Putamen (tissue), 1 donor: Measurements from ENCODE around the gene ARID3A.

Source experiments
- DNase-seq: peaks from one replicate; pipeline ENCODE4 v3.0.0-alpha.2; 2016; ENCODE audit warnings: low spot score

ARID3A gene

DNA sequence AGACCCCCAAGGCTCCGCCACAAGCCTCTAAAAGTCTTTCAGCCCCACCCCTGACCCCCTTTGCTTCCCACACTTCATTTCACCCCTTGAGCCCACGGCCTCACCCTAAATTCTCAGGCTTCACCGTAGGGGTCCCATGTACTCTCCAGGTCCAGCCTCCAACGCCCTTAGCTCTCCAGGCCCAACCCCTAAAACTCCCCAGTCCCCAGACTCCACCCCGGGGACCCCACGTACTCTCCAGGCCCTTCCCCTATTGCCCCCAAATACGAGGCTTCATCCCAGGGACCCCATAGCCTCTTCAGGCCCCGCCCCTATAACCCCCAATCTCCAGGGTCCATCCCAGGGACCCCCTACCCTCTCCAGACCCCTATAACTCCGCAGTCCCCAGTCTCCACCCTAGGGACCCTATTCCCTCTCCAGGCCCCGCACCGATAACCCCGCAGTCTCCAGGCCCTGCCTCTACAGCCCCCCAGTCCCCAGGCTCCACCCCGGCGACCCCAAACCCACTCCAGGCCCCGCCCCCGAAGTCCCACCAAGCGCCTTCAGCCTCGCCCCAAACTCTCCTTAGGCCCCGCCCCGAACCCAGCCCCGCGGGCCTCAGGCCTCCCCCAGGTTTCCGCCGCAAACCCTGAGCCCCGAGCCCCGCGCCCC lies 33.5 kb upstream of the ARID3A start:
- no peak for DNase-seq

DNA sequence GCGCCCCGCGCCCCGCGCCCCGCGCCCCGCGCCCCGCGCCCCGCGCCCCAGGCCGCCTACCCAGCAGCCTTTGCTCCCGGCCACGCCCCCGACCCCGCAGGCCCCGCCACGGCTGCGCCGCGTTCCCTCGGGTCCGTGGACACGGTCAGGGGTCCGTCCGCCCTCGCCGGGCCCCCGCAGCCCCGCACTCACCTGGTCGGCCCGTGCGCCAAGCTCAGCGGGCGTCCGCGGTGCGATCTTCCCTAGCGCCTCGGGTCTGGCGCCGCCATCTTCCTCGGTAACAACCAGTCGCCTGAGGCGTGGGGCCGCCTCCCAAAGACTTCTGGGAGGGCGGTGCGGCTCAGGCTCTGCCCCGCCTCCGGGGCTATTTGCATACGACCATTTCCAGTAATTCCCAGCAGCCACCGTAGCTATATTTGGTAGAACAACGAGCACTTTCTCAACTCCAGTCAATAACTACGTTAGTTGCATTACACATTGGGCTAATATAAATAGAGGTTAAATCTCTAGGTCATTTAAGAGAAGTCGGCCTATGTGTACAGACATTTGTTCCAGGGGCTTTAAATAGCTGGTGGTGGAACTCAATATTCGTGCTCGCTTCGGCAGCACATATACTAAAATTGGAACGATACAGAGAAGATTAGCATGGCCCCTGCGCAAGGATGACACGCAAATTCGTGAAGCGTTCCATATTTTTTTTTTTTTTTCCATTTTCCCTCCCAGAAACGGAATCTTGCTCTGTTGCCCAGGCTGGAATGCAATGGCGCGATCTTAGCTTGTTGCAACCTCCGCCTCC lies 32.7 kb upstream of the ARID3A start, which contains the start of the genes MED16 and RNU6-9:
TSS of gene MED16 (minus strand) at position 294 of the 796 bp plus-strand sequence. CDS start 2,056 bp downstream, outside the sequence.
TSS of gene RNU6-9 (plus strand) at position 591 of the 796 bp plus-strand sequence.
- DNase-seq: peak; percentile 95

DNA sequence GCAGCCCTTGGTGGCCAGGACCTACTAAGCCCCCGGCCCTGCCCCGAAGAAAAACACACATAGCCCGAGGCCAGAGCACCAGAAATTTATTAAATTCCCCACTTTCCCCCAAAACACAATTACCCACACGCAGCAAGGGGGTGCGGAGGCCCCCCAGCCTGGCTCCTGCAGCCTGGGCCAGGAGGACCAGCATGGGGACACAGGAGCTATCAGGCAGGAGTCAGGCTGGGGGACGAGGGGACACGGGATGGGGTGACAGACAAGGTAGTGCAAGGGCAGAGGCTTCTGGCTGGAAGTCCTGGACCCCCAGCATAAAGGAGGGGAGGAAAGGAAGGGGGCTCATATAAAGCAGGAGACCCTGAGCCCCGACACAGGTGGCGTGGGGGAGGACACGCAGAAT lies 29.4 kb upstream of the ARID3A start:
- no peak for DNase-seq

DNA sequence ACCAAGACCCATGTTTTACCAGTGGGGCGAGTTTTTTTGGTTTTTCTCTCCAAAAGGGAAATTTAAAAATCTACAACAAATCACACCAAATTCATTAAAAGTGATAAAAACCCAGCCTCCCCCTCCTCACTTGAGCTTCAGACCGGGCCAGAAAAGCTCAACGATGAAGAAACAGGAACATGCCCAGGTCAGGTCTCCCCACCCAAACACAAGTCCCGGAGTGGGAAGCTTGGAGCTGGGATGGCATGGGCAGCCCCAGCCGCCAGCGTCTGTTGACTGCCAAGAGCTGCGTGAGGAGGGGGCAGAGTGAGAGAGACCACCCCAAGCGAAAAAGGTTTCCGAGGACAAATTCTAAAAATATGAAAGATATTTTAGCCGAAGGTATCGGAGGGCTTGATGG lies 28.8 kb upstream of the ARID3A start:
- no peak for DNase-seq

DNA sequence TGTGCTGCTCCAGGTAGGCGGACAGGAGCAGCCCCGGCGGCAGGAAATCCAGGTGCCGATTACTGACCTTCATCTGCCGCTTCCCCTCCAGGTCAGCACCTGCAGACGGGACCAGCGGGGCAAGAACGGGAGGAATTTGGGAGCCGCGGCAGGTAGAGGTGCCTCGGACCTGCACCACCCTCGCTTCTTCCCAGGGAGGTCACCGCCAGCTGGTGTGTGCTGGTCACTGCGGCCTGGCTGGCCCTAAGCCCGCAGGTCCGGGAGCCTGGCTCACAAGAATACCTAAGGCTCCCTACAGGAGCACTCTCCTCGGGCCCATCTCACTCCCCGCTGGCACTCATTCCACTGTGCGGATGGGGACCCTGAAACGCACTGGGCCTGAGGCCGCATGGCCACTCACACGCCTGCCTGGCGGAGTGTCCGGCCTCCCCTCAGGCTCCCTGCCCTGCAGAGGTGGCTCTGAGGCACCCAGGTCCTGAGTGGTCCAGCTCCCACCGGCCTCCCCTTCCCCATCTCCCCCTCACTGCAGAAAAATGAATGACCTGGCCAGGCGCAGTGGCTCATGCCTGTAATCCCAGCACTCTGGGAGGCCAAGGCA lies 28.3 kb upstream of the ARID3A start:
- DNase-seq: no peak

DNA sequence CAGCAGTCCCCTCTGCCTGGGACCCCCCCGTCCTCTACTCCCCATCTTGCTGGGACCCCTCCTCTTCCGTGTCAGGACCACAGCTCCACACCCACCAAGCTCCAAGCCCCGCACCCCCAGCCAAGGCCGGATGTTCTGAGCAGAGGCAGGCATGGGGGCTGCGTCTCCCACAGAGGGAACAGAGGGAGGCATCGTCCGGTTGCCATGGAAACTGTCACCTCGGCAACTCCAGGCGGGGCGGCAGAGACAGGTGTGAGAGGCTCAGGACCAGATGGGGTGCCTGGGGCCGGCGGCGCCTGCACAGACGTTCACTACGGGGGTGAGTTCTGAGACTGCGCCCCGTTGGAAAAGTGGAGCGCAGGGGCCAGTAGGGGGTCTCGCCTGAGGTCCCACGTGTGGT lies 27.2 kb upstream of the ARID3A start:
- DNase-seq: peak; percentile 78

DNA sequence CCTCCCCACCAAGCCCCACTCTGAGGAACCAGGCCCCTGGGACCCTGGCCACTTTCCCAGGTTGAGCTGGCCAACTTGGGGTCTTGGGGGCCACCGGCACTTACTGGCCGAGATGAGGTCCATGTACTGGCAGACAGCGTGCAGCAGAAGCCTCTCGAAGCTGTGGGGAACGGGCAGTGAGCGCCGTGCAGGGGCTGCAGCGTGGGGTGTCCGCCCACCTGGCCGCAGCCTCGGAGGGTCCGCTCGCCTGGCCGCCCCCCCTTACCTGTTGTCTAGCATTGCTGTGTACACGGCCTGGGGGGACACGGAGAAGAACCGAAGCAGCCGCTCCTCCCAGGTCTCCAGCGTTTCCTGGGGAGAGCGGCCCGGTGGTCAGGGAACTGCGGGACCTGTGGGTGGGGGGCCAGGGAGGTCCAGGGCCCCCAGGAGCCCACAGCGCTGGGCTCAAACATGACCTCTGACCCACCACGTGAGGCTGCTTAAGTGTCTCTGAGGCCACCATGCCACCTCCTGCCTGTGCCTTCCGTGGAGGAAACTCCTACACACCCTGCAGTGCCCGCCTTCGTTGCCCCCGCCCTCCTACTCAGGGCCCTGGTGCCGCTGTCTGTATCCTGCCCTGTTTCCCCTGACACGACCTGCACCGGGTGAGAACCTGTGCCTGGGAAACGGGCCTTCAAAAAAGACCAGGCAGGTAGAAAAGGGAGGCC lies 26.3 kb upstream of the ARID3A start:
- no peak for DNase-seq

DNA sequence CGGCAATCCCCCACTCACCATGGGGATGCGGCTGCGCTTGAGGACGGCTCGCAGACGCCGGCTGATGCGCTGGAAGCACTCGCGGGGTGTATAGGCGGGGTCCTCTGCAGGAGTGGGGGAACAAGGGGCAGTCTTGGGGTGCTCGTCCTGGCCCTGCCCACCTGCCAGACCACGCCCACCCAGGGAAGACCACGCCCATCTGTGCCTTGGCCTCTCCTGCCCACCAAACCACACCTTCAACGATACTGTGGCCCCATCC lies 25.9 kb upstream of the ARID3A start:
- DNase-seq: no peak

DNA sequence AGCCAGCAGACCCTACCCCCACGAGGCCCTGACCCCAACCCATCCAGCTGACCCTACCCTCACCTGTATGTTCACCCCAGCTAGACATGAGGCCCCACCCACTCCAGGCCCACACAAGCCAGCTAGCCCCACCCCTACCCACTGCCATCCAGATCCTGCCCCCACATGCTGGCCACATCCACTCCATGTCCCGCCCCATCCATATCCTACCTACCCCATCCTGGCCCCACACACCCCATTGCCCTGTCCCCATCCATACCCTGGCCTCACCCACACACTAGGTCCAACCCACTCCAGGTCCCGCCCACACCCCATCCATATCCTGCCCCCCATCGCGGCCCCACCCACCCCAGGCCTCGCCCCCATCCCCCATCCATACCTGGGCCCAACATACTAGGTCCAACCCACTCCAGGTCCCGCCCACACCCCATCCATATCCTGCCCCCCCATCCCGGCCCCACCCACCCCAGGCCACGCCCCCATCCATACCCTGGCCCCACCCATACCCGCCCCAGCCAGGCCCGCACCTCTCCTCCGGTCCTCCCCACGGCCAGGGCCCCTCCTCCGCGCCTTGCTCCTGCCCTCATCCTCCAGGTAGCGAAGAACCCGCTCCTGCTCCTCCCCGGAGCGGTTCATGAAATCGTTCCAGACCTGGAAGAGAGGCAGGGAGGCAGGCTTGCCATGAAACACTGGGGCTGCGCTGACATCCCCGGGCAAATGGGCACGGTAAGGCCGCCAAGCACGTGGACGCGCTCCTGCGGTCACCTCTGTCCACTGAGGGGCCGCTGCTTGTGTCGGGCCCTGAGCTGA lies 25.3 kb upstream of the ARID3A start:
- DNase-seq: no peak

DNA sequence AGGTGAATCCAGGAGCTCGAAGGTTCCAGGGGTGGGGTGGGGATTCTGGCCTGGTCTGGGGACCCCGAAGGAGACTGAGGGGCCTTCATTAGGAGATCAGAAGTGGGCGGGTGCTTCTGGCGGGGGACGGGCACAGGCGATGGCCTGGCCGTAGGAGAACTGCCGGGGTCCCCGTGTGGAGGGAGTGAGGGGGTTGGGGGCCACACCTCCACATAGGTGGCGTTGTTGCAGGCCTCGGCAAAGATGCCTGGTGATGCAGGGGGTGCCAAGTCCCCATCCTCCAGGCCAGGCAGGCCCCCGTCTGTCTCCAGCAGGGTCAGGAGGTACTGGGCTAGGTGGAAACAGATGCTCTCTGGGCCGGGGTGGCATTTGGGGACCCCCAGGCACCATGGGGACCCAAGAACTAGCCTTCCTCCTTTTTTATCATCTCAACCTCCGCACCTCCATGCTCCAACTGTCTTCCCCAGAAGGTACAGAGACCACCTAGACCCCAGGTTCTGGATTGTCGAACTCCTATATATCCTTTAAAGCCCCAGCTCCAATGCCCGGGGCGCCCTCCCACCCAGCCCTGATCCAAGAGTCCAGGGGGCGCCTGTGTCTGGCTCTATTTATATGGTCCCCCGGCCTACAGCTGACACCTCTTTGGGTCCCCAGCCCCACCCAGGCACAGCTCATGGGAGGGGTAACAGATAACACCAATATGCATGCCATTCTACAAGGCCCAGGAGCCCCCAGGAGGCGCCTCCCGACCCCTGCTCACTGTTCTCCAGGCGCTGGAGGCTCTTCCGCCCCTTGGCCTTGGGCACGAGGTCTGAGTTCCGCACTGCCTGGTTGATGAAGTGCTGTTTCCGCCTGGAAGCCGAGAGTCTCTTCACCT lies 24.4 kb upstream of the ARID3A start:
- DNase-seq: no peak

DNA sequence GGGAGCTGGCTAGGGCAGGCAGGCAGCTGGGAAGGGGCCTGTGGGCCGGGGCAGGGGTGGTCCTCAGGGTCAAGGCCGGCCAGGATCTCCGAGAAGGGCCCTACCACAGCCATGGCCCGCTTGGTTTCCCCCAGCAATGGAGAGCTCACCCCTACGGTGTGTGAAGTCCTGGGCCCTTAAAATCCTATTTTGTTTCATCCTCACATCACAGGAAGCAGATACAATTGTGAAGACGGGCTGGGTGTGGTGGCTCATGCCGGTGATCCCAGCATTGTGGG lies 23.8 kb upstream of the ARID3A start:
- DNase-seq: no peak

DNA sequence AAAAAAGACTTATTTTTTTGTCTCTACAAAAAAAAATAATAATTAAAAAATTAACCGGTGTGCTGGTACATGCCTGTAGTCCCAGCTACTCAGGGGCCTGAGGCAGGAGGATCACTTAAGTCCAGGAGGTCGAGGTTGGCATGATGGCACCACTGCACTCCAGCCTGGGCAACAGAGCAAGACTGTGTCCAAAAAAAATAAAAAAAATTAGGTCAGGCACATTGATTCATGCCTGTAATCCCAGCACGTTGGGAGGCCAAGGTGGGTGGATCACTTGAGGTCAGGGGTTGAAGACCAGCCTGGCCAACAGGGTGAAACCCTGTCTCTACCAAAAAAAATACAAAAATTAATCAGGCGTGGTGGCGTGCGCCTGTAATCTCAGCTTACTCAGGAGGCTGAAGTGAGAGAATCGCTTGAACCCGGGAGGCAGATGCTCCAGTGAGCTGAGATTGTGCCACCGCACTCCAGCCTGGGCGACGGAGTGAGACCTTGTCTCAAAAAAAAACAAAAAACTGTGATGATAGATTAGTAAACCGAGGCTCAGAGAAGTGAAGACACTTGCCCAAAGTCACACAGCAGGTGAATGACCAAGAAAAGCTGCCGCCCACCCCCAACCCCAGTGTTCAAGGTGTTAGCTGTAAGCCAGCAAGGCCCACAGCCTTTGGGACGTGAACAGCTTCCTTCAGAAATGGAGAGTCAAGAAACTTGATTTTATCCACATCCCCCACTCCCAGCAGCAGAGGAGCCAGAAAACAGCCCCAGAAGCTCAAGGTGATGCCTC lies 23.2 kb upstream of the ARID3A start:
- no peak for DNase-seq

DNA sequence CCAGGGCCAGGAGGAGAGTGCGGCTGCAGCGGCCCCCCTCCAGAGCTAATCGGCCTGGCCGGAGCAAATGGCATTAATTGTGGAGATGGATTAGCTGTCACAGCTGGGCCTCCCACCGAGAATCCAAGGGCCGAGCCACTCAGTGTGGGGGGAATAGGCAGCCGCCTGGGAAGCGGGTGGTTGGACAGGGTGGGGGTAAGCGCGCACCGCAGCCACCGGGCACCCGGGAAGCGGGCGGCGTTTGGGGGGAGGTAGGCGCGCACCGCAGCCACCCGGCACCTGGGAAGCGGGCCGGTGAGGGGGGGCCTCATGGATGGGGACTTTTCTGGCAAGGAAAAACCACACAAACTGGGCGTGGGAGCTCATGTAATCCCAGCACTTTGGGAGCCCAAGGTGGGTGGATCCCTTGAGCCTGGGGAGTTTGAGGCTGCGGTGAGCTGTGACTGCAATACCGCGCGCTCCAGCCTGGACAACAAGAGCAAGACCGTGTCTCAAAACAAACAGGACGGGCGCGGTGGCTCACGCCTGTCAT lies 22.5 kb upstream of the ARID3A start:
- DNase-seq: no peak

DNA sequence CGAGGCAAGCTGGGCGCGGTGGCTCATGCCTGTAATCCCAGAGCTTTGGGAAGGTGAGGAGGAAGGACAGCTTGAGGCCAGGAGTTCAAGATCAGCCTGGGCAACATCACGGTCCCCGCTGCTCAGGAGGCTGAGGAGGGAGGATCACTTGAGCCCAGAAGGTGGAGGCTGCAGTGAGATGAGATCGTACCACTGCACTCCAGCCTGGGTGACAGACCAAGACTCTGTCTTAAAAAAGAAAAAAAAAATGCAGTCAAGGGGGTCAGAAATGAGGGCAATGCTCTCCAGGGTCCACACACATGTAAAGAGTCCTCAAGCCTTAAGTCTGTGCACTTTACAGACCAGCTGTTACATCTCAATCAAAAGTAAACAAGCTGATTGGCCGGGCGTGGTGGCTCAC lies 21.3 kb upstream of the ARID3A start:
- no peak for DNase-seq

DNA sequence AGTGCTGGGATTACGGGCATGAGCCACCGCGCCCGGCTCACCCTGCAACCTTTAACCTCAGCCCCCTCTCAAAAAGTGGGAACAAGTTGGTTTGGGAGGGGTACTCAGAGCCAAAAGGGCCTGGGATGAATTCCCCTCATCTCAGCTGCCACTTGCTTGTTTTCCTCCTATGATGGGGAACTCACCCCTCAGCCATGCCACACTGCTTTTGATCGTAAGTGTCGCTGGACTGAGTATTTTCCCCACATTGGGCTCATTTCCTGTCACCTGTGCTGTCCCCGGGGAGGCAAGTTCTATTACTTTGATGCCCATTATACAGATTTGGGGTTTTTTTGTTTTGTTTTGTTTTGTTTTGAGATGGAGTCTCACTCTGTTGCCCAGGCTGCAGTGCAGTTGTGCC lies 19.4 kb upstream of the ARID3A start:
- DNase-seq: no peak

DNA sequence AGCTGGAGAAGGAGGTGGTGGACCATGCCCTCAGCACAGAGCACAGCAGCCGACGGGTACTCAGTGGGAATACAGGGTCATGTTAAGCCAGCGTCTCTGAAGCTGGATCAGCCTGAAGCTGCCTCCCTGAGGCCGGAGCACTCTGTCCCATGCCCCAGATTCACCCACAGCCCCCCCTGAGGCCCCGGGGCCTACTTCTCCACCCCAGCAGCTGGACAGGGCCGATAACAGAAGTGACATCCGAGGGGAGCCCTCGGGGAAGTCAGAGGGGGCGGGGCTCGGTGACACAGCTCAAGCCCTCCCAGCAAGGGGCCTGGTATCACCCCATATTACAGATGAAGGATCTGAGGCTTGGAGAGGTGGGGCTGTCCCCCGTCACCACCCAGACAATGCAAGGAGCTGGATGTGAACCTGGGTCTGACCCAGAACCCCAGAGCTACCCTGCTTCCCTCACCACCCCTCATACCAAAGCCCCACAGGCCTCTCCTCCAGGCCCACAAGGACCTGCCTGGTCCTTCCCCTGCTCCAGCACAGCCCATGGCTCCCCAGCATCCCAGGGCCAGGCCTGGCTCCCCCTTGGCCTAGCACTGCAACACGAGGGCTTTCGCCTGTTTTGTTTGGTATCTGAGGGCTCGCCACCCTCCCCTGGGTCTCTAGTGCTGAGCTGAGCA lies 18.5 kb upstream of the ARID3A start:
- DNase-seq: no peak

DNA sequence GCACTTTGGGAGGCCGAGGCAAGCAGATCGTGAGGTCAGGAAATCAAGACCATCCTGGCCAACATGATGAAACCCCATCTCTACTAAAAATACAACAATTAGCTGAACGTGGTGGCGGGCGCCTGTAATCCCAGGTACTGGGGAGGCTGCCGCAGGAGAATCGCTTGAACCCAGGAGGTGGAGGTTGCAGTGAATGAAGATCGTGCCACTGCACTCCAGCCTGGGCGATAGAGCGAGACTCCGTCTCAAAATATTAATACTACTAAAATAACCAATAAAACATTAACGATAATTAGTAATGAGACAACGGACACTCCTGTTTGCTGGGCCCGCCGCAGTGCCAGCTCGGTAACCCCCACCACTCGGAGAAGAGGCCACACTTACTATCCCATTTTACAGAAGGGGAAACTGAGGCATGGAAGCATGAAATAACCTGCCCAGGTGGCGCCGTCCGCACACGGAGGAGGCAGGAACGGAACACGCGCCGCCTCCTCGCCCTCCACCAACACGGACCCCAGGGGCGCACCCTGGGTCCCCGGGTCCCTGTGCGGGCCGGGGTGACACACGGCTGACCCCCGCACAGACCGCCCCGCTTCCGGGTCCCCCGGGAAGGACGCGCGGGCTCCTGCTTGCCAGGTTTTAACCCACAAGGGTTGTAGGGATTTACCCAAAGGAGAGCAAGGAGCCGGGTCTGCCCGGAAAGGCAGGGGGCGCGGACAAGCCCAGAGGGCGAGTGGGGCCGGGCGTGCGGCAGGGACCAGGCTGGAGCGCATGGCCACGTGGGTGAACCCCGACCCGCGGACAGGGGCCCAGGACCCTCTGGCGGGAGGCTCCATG lies 14.4 kb upstream of the ARID3A start:
- DNase-seq: no peak

DNA sequence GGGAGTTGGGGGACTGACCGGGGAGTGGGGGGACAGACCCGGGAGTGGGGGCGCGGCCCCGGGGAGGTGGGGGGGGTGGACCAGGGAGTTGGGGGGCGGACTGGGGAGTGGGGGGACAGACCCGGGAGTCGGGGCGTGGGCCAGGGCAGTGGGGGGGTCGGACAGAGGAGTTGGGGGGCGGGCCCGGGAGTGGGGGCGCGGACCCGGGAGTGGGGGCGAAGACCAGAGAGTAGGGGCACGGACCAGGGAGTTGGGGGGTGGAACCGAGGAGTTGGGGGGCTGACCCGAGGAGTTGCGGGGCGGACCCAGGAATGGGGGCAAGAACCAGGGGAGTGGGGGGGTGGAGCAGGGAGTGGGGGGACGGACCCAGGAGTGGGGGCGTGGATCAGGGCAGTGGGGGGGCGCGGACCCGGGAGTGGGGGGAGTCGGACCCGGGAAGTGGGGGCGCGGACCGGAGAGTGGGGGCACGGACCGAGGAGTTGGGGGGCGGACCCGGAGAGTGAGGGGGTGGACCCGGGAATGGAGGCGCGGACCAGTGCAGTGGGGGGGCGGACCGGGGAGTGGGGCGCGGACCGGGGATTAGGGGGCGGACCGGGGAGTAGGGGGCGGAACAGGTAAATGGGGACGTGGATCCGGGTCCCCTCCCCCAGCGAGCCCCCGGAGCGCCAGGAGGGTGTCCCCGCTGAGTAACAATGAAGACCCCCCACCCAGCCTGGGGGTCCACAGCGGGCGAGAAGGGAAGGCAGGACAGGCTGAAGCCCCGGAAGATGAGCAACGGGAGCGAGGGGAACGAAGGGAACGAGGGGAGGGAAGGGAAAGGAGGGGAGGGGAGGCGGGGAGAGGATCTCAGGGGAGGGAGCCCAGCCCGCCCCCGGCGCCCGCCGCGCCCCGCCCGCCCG lies 13.4 kb upstream of the ARID3A start:
- DNase-seq: no peak
